Measurements from ENCODE around the gene IDH3G. TPM values are rescaled to one million over a fixed set of nuclear protein-coding genes. Genes with fewer than 3 reads are reported as not detected.

IDH3G gene
- total RNA-seq, result 42.0 TPM

GRCh38 chrX:153794018-153794896 lies at the start of gene IDH3G, which contains the start of gene SSR4:
TSS of gene IDH3G (minus strand) at chrX:153794375. CDS start at chrX:153794326, 49 bp downstream.
TSS of gene SSR4 (plus strand) at chrX:153794668. CDS start at chrX:153794688, 20 bp downstream.

GRCh38 chrX:153829799-153830639 lies 35.8 kb upstream of the IDH3G start, which contains the start of gene PDZD4:
TSS of gene PDZD4 (minus strand) at chrX:153830544. CDS start at chrX:153830298, 246 bp downstream.

GRCh38 chrX:153780678-153781427 lies 13.3 kb downstream of the IDH3G start, which contains the start of gene SRPK3:
TSS of gene SRPK3 (plus strand) at chrX:153781041. CDS start at chrX:153781087, 46 bp downstream.

GRCh38 chrX:153763989-153764755 lies 30.0 kb downstream of the IDH3G start, which contains the start of gene PLXNB3:
TSS of gene PLXNB3 (plus strand) at chrX:153764249. CDS start at chrX:153765536, 1,287 bp downstream.

Other genes starting within 250 kb of the IDH3G start
- 19.6 TPM for gene CCNQ, start 195.2 kb downstream of the IDH3G start, total RNA-seq
- 2.8 TPM for gene DUSP9, start 147.2 kb downstream of the IDH3G start, total RNA-seq
- gene PNCK, start 120.6 kb downstream of the IDH3G start, total RNA-seq, result 52.6 TPM
- 22.8 TPM for gene SLC6A8, start 106.4 kb downstream of the IDH3G start, total RNA-seq
- 87.9 TPM for gene BCAP31, start 70.0 kb downstream of the IDH3G start, total RNA-seq
- 5.1 TPM for gene ABCD1, start 69.5 kb downstream of the IDH3G start, total RNA-seq
- 4.6 TPM for gene PLXNB3, start 30.1 kb downstream of the IDH3G start, total RNA-seq
- 0.46 TPM for gene SRPK3, start 13.3 kb downstream of the IDH3G start, total RNA-seq
- 80.5 TPM for gene SSR4, start 293 bp upstream of the IDH3G start, total RNA-seq
- 125 TPM for gene PDZD4, start 36.2 kb upstream of the IDH3G start, total RNA-seq
- 182 TPM for gene L1CAM, start 91.8 kb upstream of the IDH3G start, total RNA-seq
- gene AVPR2, start 110.3 kb upstream of the IDH3G start, total RNA-seq, result not detected
- gene ARHGAP4, start 131.9 kb upstream of the IDH3G start, total RNA-seq, result 11.1 TPM
- 26.1 TPM for gene NAA10, start 140.7 kb upstream of the IDH3G start, total RNA-seq
- 7.8 TPM for gene RENBP, start 150.3 kb upstream of the IDH3G start, total RNA-seq
- gene HCFC1, start 177.4 kb upstream of the IDH3G start, total RNA-seq, result 15.2 TPM
- 2.1 TPM for gene TMEM187, start 178.4 kb upstream of the IDH3G start, total RNA-seq
- 10.8 TPM for gene IRAK1, start 225.5 kb upstream of the IDH3G start, total RNA-seq

Measured in diencephalon (tissue), 1 donor.